ENCODE data around the gene PLCZ1.

DNA sequence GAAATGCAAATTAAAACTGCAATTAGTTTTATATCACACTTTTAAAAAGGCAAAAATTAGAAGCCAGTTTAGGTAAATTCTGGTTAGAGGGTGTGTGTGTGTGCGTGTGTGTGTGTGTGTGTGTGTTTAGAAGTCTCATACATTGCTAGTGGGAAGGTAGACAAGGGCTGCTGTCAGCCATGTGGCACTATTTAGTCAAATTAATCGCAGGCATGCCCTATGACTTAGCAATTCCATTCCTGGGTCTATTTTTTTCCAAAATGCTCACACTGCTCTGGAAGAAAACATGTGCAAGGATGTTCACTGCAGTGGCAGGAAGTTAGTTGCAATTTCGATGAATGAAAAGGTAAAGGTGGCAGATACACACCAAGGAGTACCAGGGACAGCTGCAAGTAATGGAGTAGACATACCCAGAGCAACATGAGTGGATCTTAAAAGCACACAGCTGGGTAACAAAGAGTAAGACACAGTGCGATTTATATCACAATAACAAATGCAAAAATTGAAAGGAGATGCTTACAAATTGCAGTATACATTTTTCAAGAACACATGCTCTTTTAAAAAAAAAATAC is 11.7 kb upstream of the PLCZ1 start:
- TF ChIP-seq, protein P1, sequence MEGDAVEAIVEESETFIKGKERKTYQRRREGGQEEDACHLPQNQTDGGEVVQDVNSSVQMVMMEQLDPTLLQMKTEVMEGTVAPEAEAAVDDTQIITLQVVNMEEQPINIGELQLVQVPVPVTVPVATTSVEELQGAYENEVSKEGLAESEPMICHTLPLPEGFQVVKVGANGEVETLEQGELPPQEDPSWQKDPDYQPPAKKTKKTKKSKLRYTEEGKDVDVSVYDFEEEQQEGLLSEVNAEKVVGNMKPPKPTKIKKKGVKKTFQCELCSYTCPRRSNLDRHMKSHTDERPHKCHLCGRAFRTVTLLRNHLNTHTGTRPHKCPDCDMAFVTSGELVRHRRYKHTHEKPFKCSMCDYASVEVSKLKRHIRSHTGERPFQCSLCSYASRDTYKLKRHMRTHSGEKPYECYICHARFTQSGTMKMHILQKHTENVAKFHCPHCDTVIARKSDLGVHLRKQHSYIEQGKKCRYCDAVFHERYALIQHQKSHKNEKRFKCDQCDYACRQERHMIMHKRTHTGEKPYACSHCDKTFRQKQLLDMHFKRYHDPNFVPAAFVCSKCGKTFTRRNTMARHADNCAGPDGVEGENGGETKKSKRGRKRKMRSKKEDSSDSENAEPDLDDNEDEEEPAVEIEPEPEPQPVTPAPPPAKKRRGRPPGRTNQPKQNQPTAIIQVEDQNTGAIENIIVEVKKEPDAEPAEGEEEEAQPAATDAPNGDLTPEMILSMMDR (IDR thresholded peaks at IDR 0.05) = no peak
- TF ChIP-seq POLR2A (IDR thresholded peaks at IDR 0.05) = no peak

All from breast epithelium (tissue), 3 donors.